Ascending aorta (tissue), 2 donors: Measurements from ENCODE around the gene IGFBP2. TPM values are rescaled to one million over a fixed set of nuclear protein-coding genes. Genes with fewer than 3 reads are reported as not detected.
A peak's percentile ranks its signal among the peaks of the same experiment; 100 is the strongest.

ENCODE experiments used
- DNase-seq, 2 donors: peaks; one replicate each; pipeline ENCODE4 v3.0.0-alpha.2; 2019; ENCODE audit warnings: low spot score in 2 of 2
- H3K27ac ChIP-seq, 2 donors: fragments of 200-600 bp; sonication (generic); one replicate each; pipeline ENCODE4 v1.5.1; 2016 to 2017; ENCODE audit warnings: mild to moderate bottlenecking in 1 of 2
- H3K27me3 ChIP-seq: fragments of 200-600 bp; sonication (generic); one replicate; pipeline ENCODE4 v1.5.1; 2017
- H3K36me3 ChIP-seq, 2 donors: fragments of 200-600 bp; sonication (generic); one replicate each; pipeline ENCODE4 v1.5.1; 2016
- H3K4me1 ChIP-seq, 2 donors: fragments of 200-600 bp; sonication (generic); one replicate each; pipeline ENCODE4 v1.5.1; 2016 to 2017; ENCODE audit warnings: mild to moderate bottlenecking in 1 of 2
- H3K4me3 ChIP-seq, 2 donors: fragments of 200-600 bp; sonication (generic); one replicate each; pipeline ENCODE4 v1.5.1; 2016 to 2017; ENCODE audit warnings: mild to moderate bottlenecking in 1 of 2
- H3K9me3 ChIP-seq, 2 donors: fragments of 200-600 bp; sonication (generic); one replicate each; pipeline ENCODE4 v1.5.1; 2016
- CTCF ChIP-seq, 3 experiments: fragments of 200-600 bp in 2 of 3; fragments of 450-650 bp in 1 of 3; sonication (generic) in 2 of 3; IDR thresholded peaks; one replicate each; pipeline ENCODE4 v1.5.1; 2016 to 2019; ENCODE audit warnings: antibody characterized with exemption in 3 of 3, mild to moderate bottlenecking in 1 of 3, moderate library complexity in 1 of 3
- intact Hi-C: fragments of 100-400 bp; cut with DNase I; formaldehyde crosslinking; loops from one replicate; pipeline ENCODE4 v1.15.1; 2023
- total RNA-seq: library from RNA; depleted of rRNA; stranded (reverse); fragments of >200 nt; gene quantifications from one replicate; pipeline ENCODE4 v1.1.0, GENCODE V29; 2016

The IGFBP2 gene
- total RNA-seq, 1 donor from 2014 or later = 1,691 TPM

DNA sequence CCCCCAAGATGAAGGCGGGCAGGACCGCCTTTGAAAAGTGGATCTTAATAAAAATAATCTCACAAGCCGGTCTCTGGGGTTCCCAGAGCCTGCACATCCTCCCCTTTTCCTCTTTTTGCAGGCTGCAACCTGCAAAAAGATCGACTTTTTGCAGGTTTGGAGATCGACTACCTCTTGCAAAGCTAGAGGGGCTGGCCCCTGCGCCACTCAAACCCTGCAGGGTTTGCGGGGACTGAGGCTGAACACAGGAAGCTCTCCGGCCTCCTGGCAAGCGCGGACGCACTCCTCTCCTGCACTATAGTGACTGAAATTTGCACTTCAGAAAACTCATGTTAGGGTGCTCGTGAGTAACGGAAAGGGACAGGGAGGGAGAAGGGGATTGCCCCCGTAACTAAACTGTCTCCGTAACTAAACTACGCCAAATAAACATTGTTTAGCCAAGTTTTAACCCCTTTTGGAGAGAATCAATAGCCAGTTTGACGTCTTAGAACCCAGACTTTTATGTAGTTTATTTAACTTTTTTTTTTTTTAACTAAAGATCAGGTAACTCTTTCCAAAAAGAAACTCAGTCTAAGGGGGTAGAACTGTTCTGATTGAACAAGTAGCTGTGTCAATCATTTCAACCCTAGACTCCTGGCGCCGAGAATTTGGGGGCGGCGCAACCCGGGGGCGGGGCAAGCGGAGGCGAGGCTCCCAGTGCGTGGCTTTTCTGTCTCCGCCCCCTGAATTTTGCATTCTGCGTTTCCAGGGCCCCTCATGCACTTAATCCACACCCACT, 59.6 kb downstream of the IGFBP2 start:
- Histone ChIP-seq H3K4me3 (peak overlapping the region; percentile 58 to 89), H3K4me1 (peaks cover 20 to 49% of the 10 kb centered on the region in 2 donors), H3K36me3 (peaks cover 0 to 6% of the 10 kb centered on the region in 2 donors), H3K27ac (peak overlapping the region; percentile 87 to 93), H3K27me3 (no peaks in the 10 kb centered on the region), H3K9me3 (no peaks in the 10 kb centered on the region)
- no peak for TF ChIP-seq CTCF (IDR thresholded peaks at IDR 0.05)
- intact Hi-C loops = loop anchor here (2.0 to 10.0 kb wide), 3 partner anchors 412 to 959 kb away; no protein-coding TSS in a partner anchor
- DNase-seq = peak; percentile 64 to 93

DNA sequence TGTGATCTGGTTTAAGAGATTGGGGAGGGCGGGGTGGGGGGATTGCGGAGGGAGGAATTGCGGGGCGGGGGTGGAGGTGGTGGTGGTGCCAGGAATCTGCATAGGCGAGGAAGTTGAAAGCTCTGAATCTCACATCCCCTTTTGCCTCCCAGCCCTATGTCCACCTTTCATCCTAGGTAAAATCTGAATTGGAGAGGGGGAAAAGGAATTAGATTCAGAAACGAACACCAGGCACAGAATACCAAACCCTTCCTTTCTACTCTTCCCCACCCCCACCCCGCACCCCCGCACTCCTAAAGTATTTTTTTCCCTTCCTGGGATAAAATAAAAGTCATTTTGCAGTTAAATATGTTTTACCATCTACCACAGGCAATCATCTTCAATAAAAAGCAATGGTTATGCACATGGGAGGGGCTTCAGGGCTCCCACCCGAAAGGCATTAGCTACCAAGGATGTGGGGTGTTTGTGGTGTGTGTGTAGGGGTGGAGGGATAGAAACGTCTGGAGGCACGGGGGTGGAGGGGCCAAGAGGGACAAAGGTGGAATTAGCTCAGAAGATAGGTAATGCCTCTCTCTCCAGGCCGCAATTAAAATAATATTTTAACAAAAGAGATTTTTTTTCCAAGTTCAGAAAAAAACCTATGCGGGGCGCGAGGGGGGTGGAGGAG, 60.3 kb downstream of the IGFBP2 start:
- intact Hi-C loops = loop anchor here (2.0 to 10.0 kb wide), 3 partner anchors 411 to 959 kb away; no protein-coding TSS in a partner anchor

DNA sequence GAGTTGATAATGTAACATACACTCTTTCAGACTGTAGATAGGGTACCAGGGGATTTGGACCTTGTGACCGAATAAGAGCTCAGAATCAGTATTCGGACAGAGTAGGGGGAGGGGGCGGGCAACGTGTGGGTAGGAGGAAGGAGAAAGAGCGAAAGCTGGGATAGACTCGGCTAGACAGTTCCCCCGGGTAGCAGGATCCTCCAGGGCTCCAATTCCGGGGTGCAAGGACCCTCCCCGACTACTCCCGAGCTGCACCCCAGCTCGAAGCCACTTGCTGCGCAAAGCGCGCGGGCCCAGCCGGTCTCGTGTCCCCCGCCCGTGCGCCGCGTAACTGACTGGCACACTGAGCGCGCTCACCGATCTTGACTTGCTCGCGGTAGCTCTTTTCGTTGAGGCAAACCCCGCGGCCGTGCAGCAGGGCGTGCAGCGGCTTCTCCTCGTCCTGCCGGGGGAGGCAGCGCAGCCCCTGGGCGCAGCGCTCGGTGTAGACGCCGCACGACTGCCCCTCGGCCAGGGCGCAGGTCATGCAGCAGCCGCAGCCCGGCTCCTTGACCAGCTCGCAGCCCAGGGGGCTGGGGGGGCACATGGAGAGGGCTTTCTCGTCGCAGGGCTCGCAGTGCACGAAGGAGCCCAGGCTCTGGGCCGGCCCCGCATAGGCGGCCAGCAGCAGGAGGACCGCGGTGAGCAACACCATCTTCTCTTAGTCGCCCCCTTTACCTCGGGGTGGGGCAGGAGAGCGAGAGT, 61.0 kb downstream of the IGFBP2 start:
- Histone ChIP-seq H3K27me3 (no peaks in the 10 kb centered on the region), H3K4me1 (peaks cover 11 to 42% of the 10 kb centered on the region in 2 donors), H3K9me3 (no peaks in the 10 kb centered on the region), H3K4me3 (peak overlapping the region; percentile 58 to 89), H3K27ac (peak overlapping the region; percentile 87 to 93), H3K36me3 (no peaks in the 10 kb centered on the region)
- peak in 1 of 2 donors; percentile 84 for DNase-seq
- intact Hi-C loops = loop anchor here (5.0 to 10.0 kb wide), 2 partner anchors 741 to 958 kb away; no protein-coding TSS in a partner anchor
- TF ChIP-seq CTCF (IDR thresholded peaks at IDR 0.05) = no peak

More for the DNA sequence above, 60.3 kb downstream of the IGFBP2 start:
- Histone ChIP-seq H3K4me1 (peaks cover 17 to 48% of the 10 kb centered on the region in 2 donors), H3K4me3 (peak overlapping the region; percentile 58 to 89), H3K9me3 (no peaks in the 10 kb centered on the region), H3K36me3 (peaks cover 0 to 6% of the 10 kb centered on the region in 2 donors), H3K27ac (peak overlapping the region; percentile 87 to 93), H3K27me3 (no peaks in the 10 kb centered on the region)
- DNase-seq = no peak
- TF ChIP-seq CTCF (IDR thresholded peaks at IDR 0.05) = no peak

DNA sequence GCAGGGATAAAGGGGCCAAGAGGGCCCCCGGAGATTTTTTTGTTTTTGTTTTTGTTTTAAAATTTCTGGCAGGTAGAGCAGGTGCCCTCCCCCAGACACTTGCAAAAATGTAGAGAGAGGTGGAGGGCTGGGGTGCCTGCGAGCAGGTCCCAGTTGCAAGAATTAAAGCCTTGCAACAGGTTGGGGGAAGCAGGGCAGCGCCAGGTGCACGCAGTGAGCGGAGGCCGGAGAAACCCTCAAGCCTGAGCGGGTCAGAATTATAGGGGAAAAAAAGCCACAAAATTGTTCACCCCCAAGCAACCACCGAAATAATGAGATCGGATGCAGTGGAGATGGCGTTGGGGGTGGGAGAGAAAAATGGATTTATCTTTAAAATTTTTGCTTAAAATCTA, 61.6 kb downstream of the IGFBP2 start:
- intact Hi-C loops = loop anchor here (5.0 to 10.0 kb wide), 6 partner anchors 357 to 957 kb away; no protein-coding TSS in a partner anchor
- TF ChIP-seq CTCF (IDR thresholded peaks at IDR 0.05) = no peak
- Histone ChIP-seq H3K4me3 (peak overlapping the region; percentile 58 to 89), H3K36me3 (no peaks in the 10 kb centered on the region), H3K27me3 (no peaks in the 10 kb centered on the region), H3K4me1 (peaks cover 6 to 40% of the 10 kb centered on the region in 2 donors), H3K27ac (peak overlapping the region; percentile 87 to 93), H3K9me3 (no peaks in the 10 kb centered on the region)
- no peak for DNase-seq

DNA sequence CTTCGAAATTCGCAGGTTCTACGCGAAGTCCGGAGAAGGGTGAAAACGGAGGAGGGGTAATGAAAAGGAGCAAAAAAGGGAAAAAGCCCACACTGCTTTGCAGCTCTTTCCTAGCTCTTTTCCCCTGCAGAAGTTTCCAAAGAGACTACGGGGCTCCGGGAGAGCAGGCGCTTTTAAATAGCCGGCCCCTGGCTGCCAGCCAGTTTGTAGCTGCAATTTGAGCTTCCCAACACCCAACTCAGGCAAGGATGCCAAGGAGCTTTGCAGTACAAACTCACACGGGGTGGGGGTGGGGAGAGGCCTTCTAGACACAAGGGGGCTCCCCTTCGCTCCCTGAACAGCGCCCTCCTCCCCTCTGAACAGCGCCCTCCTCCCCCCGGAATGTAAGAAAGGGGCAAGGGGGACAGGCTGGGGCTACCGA, 62.2 kb downstream of the IGFBP2 start, which contains the start of gene IGFBP5:
IGFBP5 (minus strand) TSS at position 149 of the 421 bp plus-strand sequence. CDS start 774 bp downstream, outside the sequence.
- Histone ChIP-seq H3K27me3 (no peaks in the 10 kb centered on the region), H3K9me3 (no peaks in the 10 kb centered on the region), H3K27ac (peak within 1 kb of the TSS; percentile 87 to 93), H3K4me1 (peaks cover 4 to 40% of the 10 kb centered on the region in 2 donors), H3K4me3 (peak within 1 kb of the TSS; percentile 58 to 89), H3K36me3 (no peaks in the 10 kb centered on the region)
- DNase-seq = peak in 1 of 2 donors; percentile 92
- TF ChIP-seq CTCF (IDR thresholded peaks at IDR 0.05) = peak in 2 of 3 experiments; percentile 13 to 26
- intact Hi-C loops = loop anchor here (5.0 to 10.0 kb wide), 5 partner anchors 357 to 739 kb away; no protein-coding TSS in a partner anchor
